Activated T-helper 17 cell treated with anti-CD3 and anti-CD28 coated beads, Interleukin-2, amount 50 U/mL, for 72 hours (primary cell): ENCODE measurements around the gene PTPRA. TPM values are rescaled to one million over a fixed set of nuclear protein-coding genes. Genes with fewer than 3 reads are reported as not detected.
"Not testable (repeated sequence)": the region's sequence is repeated elsewhere in the genome, so short reads cannot be mapped to it uniquely, and the experiment has no call there.

ENCODE experiments used
- ATAC-seq: fragments of 150-1000 bp; cut with Tn5 transposase; replicated peaks from 2 replicates; pipeline ENCODE4 v1.10.0; 2021; ENCODE audit warnings: mild to moderate bottlenecking, moderate library complexity
- H3K27ac Mint-ChIP-seq: one replicate; pipeline ENCODE4 v1.8.0; 2022; ENCODE audit warnings: mixed read lengths
- H3K27me3 Mint-ChIP-seq: one replicate; pipeline ENCODE4 v1.8.0; 2022; ENCODE audit warnings: mixed read lengths
- H3K36me3 Mint-ChIP-seq: one replicate; pipeline ENCODE4 v1.8.0; 2022; ENCODE audit warnings: low read depth, mild to moderate bottlenecking, mixed read lengths
- H3K4me1 Mint-ChIP-seq: one replicate; pipeline ENCODE4 v1.8.0; 2022; ENCODE audit warnings: mixed read lengths
- H3K4me3 Mint-ChIP-seq: one replicate; pipeline ENCODE4 v1.8.0; 2022; ENCODE audit warnings: mild to moderate bottlenecking, mixed read lengths
- H3K9me3 Mint-ChIP-seq: one replicate; pipeline ENCODE4 v1.8.0; 2022; ENCODE audit warnings: mixed read lengths
- total RNA-seq, 2 donors: library from RNA; stranded (reverse); gene quantifications; one replicate each; pipeline ENCODE4 v1.2.3, GENCODE V29; 2022

The PTPRA gene
- total RNA-seq, 2 donors from 2014 or later: 40.0 to 46.5 TPM

DNA sequence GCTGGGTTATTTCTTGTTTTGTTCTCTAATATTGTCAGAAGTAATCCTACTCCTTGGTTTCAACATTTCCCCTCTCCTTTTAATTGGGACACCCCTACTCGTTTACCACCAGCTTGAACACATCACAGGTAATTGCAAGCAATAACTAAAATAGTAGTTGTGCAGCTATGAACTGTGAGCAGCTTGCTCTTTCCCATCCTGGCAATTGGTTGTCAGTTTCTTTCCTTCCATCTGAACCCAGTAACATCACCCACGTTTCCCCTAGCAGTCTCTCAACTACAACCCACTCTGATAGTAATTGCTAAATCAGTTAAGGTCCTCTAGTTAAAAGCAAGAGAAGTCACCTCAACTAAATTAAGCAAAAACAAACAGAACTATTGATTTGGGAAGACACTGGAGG, 122.5 kb downstream of the PTPRA start:
- Mint-ChIP-seq H3K27ac (peak overlapping the region; percentile 49), H3K36me3 (peaks cover 80% of the 10 kb centered on the region), H3K4me3 (no peak overlapping the region), H3K27me3 (no peaks in the 10 kb centered on the region), H3K9me3 (no peaks in the 10 kb centered on the region), H3K4me1 (no peaks in the 10 kb centered on the region)
- ATAC-seq: no peak

DNA sequence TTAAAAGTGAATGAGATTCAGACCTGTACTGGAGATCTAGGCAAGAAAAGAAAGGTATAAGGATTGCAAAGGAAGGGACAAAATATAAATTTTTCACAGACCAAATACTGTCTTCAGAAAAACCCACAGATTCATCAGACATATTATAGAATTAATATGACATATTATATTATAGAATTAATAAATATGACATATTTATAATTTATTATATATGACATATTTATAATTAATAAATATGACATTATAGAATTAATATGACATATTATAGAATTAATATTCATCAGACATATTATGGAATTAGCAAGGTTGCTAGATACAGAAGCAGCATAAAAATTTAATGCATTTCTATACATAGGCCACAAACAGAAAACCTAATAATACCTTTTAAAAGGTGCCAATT, 125.4 kb downstream of the PTPRA start:
- no peaks in the 10 kb centered on the region for H3K27me3 Mint-ChIP-seq
- no peak overlapping the region for H3K4me3 Mint-ChIP-seq
- no peaks in the 10 kb centered on the region for H3K9me3 Mint-ChIP-seq
- H3K4me1 Mint-ChIP-seq: no peaks in the 10 kb centered on the region
- H3K36me3 Mint-ChIP-seq: peaks cover 56% of the 10 kb centered on the region
- ATAC-seq: no peak
- peak overlapping the region; percentile 48 for H3K27ac Mint-ChIP-seq

DNA sequence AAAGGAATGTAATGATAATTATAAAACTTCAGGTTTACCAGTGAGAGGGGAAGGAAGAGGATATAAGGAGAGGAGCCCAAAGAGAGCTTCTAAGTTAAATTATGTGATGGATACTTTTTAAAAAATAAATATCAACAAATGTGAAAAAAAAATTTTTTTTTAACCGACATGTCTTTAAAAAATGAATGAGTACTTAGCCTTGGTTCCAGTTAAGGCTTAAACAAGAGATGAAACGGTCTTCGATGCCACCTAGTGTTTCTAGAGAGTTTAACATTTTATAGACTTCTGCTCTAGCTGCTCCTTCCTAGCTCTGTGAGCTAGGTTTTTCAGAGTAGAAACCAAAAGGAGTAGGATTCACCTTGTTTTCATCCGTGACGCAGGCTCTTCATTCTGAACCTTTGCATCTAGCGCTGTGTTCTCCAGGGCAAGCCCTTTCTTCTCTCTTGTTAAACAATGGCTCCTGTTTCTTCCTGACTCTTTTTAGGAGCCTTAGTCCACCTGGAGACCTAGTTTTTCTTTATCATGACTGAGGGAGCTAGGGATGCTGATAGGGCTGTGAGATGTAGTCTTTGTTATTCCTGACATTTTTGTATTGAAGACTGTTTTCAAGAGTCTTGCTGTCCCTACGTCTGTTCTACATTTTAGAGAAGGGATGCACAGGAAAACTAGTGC, 127.7 kb downstream of the PTPRA start:
- peak; percentile 95 for ATAC-seq
- Mint-ChIP-seq H3K27me3 (no peaks in the 10 kb centered on the region), H3K36me3 (peaks cover 49% of the 10 kb centered on the region), H3K9me3 (no peaks in the 10 kb centered on the region), H3K27ac (peak overlapping the region; percentile 28), H3K4me3 (no peak overlapping the region), H3K4me1 (no peaks in the 10 kb centered on the region)

DNA sequence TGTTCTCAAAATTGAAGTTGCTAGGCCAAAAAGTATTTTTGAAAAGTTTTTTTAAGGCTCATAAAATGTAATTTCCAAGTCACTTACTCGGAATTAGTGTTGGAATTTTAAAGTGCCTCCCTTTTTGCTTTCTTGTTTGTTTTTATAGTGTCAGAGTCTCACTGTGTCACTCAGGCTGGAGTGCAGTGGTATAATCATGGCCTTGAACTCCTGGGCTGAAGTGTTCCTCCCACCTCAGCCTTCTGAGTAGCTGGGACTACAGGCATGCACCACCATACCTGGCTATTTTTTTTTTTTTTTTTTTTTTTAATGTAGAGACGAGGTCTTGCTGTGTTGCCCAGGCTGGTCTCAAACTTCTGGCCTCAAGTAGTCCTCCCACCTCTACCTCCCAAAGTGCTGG, 130.1 kb downstream of the PTPRA start:
- no peaks in the 10 kb centered on the region for H3K9me3 Mint-ChIP-seq
- ATAC-seq: no peak
- H3K4me3 Mint-ChIP-seq: no peak overlapping the region
- no peaks in the 10 kb centered on the region for H3K27me3 Mint-ChIP-seq
- peaks cover 55% of the 10 kb centered on the region for H3K36me3 Mint-ChIP-seq
- no peak overlapping the region for H3K27ac Mint-ChIP-seq
- no peaks in the 10 kb centered on the region for H3K4me1 Mint-ChIP-seq

DNA sequence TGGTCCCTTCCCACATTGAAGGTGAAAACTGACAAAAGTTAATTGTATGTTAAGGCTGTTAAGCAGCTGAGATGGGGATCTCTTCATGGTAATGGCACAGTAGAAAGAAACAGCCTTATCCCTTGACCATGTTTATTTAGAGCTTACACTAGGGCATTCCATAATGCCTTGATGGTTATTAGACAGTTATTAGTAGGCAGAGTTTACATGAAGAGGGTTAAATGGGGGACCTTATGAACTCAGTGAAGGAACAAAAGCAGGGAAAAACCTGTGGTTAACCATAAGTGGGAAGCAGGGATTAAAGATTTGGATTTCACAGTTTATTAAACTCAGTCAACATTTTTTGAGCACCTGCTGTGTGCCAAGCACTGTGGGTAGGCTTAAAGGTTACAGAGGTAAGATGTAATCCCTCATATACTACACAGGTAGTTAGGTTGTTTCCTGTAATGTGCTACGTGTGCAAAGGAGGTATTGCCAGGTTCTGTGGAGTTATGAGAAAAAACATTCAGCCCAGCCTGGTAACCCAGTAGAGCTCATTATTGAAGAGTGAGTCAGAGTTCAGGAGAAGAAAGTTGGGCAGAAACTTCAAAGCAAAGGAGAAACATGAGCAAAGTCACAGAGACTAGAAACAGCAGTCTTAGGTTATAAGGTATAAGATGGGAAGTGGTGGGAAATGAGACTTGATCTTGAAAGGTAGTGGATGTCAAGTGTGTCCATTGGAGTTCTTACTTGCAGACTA, 137.9 kb downstream of the PTPRA start:
- H3K27me3 Mint-ChIP-seq: no peaks in the 10 kb centered on the region
- H3K9me3 Mint-ChIP-seq: no peaks in the 10 kb centered on the region
- peak overlapping the region; percentile 93 for H3K27ac Mint-ChIP-seq
- peak; percentile 69 for ATAC-seq
- H3K36me3 Mint-ChIP-seq: peaks cover 74% of the 10 kb centered on the region
- peaks cover 37% of the 10 kb centered on the region for H3K4me1 Mint-ChIP-seq
- peak overlapping the region; percentile 80 for H3K4me3 Mint-ChIP-seq

DNA sequence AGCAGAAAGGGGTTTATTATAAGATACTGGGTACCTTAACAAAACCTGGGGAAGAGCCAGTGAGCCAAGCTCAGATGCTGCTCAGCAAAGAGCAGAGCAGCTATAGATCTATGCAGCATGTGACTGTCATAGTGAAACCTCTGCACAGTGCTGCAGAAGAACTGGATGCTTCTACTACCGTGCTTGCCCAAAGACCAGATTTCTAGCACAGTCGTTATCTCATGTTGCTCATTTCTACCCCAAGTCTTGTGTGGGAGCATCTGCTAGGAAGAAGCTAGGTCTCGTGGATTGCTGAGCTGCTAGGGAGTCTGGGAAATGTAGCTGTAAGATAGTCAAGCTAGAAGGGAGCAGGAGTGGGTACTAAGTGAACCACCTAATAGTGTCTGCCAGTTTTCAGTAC, 138.5 kb downstream of the PTPRA start:
- H3K36me3 Mint-ChIP-seq: peaks cover 74% of the 10 kb centered on the region
- H3K27ac Mint-ChIP-seq: peak overlapping the region; percentile 93
- peak; percentile 62 for ATAC-seq
- H3K27me3 Mint-ChIP-seq: no peaks in the 10 kb centered on the region
- H3K4me3 Mint-ChIP-seq: peak overlapping the region; percentile 80
- peaks cover 40% of the 10 kb centered on the region for H3K4me1 Mint-ChIP-seq
- H3K9me3 Mint-ChIP-seq: no peaks in the 10 kb centered on the region

GRCh38 chr20:3013771-3014170, 140.5 kb downstream of the PTPRA start:
- ATAC-seq: no peak
- peaks cover 70% of the 10 kb centered on the region for H3K36me3 Mint-ChIP-seq
- H3K9me3 Mint-ChIP-seq: no peaks in the 10 kb centered on the region
- H3K4me3 Mint-ChIP-seq: peak overlapping the region; percentile 80
- peaks cover 46% of the 10 kb centered on the region for H3K4me1 Mint-ChIP-seq
- H3K27me3 Mint-ChIP-seq: no peaks in the 10 kb centered on the region
- peak overlapping the region; percentile 92 for H3K27ac Mint-ChIP-seq

- Mint-ChIP-seq H3K4me1 (peaks cover 42% of the 10 kb centered on the region), H3K9me3 (no peaks in the 10 kb centered on the region), H3K36me3 (peaks cover 66% of the 10 kb centered on the region)
These were observed 140.9 kb downstream of the PTPRA start for GRCh38 chr20:3014179-3014578.

GRCh38 chr20:3014662-3015061, 141.4 kb downstream of the PTPRA start:
- no peaks in the 10 kb centered on the region for H3K9me3 Mint-ChIP-seq
- H3K4me1 Mint-ChIP-seq: peaks cover 38% of the 10 kb centered on the region
- H3K27ac Mint-ChIP-seq: peak overlapping the region; percentile 92
- ATAC-seq: peak; percentile 70
- H3K4me3 Mint-ChIP-seq: peak overlapping the region; percentile 80
- H3K36me3 Mint-ChIP-seq: peaks cover 61% of the 10 kb centered on the region
- H3K27me3 Mint-ChIP-seq: no peaks in the 10 kb centered on the region

More at GRCh38 chr20:3014179-3014578, 140.9 kb downstream of the PTPRA start:
- peak overlapping the region; percentile 80 for H3K4me3 Mint-ChIP-seq
- peak; percentile 13 for ATAC-seq
- peak overlapping the region; percentile 92 for H3K27ac Mint-ChIP-seq
- H3K27me3 Mint-ChIP-seq: no peaks in the 10 kb centered on the region

DNA sequence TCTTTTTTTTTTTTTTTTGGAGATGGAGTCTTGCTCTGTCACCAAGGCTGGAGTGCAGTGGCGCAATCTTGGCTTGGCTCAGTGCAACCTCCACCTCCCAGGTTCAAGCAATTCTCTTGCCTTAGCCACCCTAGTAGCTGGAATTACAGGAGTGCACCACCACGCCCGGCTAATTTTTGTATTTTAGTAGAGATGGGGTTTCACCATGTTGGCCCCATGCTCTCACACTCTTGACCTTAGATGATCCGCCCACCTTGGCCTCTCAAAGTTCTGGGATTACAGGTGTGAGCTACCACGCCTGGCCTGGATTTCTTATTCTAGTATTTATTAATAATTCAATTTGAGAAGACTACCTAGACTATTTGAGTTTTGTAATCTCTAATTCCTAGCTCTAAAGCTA, 142.0 kb downstream of the PTPRA start:
- Mint-ChIP-seq H3K27ac (peak overlapping the region; percentile 92), H3K4me3 (peak overlapping the region; percentile 80), H3K4me1 (peaks cover 37% of the 10 kb centered on the region), H3K36me3 (peaks cover 58% of the 10 kb centered on the region)
- not testable (repeated sequence) for ATAC-seq, H3K9me3 Mint-ChIP-seq, H3K27me3 Mint-ChIP-seq

- Mint-ChIP-seq H3K27me3 (no peaks in the 10 kb centered on the region), H3K4me3 (no peak overlapping the region), H3K27ac (peak overlapping the region; percentile 15), H3K9me3 (no peaks in the 10 kb centered on the region), H3K4me1 (peaks cover 9% of the 10 kb centered on the region), H3K36me3 (peaks cover 84% of the 10 kb centered on the region)
- ATAC-seq: no peak
These were observed 148.0 kb downstream of the PTPRA start for GRCh38 chr20:3021327-3021726.

- no peaks in the 10 kb centered on the region for H3K9me3 Mint-ChIP-seq
- H3K36me3 Mint-ChIP-seq: peaks cover 84% of the 10 kb centered on the region
- H3K27ac Mint-ChIP-seq: peak overlapping the region; percentile 15
- no peak overlapping the region for H3K4me3 Mint-ChIP-seq
- H3K4me1 Mint-ChIP-seq: peaks cover 5% of the 10 kb centered on the region
- no peaks in the 10 kb centered on the region for H3K27me3 Mint-ChIP-seq
- ATAC-seq: no peak
These were observed 148.5 kb downstream of the PTPRA start for GRCh38 chr20:3021777-3022176.

DNA sequence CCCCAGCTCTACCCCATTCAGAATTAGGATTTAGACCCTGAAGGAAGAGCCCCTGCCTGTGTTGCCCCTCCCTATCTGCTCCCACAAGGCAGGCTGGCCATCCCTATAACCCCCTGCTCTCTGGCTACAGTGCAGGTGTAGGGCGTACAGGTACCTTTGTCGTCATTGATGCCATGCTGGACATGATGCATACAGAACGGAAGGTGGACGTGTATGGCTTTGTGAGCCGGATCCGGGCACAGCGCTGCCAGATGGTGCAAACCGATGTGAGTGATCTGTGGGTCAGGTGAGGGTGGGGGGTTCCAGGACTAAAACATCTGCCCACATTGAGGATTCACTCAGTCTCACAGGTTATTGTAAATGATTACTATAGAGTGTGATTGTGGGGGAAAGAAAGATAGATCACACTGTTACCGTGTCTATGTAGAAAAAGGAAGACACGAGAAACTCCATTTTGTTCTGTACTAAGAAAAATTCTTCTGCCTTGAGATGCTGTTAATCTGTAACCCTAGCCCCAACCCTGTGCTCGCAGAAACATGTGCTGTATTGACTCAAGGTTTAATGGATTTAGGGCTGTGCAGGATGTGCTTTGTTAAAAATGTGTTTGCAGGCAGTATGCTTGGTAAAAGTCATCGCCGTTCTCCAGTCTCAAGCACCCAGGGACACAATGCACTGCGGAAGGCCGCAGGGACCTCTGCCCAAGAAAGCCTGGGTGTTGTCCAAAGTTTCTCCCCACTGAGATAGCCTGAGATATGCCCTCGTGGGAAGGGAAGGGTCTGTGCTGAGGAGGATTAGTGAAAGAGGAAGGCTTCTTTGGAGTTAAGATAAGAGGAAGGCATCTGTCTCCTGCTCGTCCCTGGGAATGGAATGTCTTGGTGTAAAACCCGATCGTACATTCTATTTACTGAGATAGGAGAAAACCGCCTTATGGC, 149.5 kb downstream of the PTPRA start:
- not testable (repeated sequence) for H3K4me1 Mint-ChIP-seq, ATAC-seq, H3K27me3 Mint-ChIP-seq, H3K9me3 Mint-ChIP-seq, H3K4me3 Mint-ChIP-seq
- H3K36me3 Mint-ChIP-seq: peaks cover 84% of the 10 kb centered on the region
- H3K27ac Mint-ChIP-seq: peak overlapping the region; percentile 18

GRCh38 chr20:3027987-3028386, 154.7 kb downstream of the PTPRA start:
- no peaks in the 10 kb centered on the region for H3K4me1 Mint-ChIP-seq
- H3K36me3 Mint-ChIP-seq: peaks cover 75% of the 10 kb centered on the region
- no peak overlapping the region for H3K4me3 Mint-ChIP-seq
- H3K9me3 Mint-ChIP-seq: no peaks in the 10 kb centered on the region
- H3K27ac Mint-ChIP-seq: peak overlapping the region; percentile 72
- no peak for ATAC-seq
- H3K27me3 Mint-ChIP-seq: no peaks in the 10 kb centered on the region
